C4-2B (cell line): Measurements from ENCODE around the gene PLA2G4D.

Experiments used
- H3K27ac ChIP-seq: fragments of 450-650 bp; 2 replicates; pipeline ENCODE4 v1.5.1; 2017
- CTCF ChIP-seq: fragments of 450-650 bp; conservative IDR thresholded peaks from 2 replicates; pipeline ENCODE4 v1.5.1; 2017; ENCODE audit warnings: mild to moderate bottlenecking
- ZFX ChIP-seq: fragments of 450-650 bp; IDR thresholded peaks from 2 replicates; pipeline ENCODE4 v1.6.1; 2017

PLA2G4D gene

DNA sequence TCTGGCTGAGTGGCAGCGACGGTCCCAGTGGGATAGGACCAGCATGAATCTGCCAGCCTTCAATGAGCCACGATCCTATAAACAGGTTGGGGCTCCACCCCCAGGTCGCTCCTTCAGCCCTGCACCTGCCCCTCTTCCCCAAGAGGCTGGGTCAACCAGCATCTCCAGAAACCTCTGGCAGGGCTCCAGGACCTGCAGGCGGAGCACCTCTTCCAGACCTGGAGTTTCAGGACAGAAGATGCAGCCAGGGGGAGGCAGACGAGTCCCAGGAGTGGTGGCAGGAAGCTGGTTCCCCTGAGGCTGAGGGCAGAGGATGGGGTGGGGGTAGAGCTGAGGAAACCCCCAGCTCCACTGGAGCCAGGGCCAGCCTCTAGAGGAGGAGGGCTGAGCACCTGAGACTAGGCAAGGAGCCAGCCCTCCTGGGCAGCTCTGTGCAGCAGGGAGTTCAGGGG lies at the start of gene PLA2G4D:
TSS of gene PLA2G4D (minus strand) at position 51 of the 452 bp plus-strand sequence. CDS start 103 bp downstream, outside the sequence.
- H3K27ac ChIP-seq, result peak within 1 kb of the TSS; percentile 49
- no peak for TF ChIP-seq ZFX
- TF ChIP-seq CTCF, result no peak; the same call in 1 of the 2 replicates

GRCh38 chr15:42143356-42143755 lies 49.0 kb upstream of the PLA2G4D start:
- TF ChIP-seq ZFX (no peak), CTCF (no peak)
- H3K27ac ChIP-seq, result no peak overlapping the region

GRCh38 chr15:42141795-42142667 lies 47.7 kb upstream of the PLA2G4D start:
- TF ChIP-seq ZFX, result no peak
- TF ChIP-seq CTCF, result no peak
- H3K27ac ChIP-seq, result no peak overlapping the region

GRCh38 chr15:42141246-42141645 lies 46.9 kb upstream of the PLA2G4D start:
- no peak overlapping the region for H3K27ac ChIP-seq
- TF ChIP-seq CTCF (no peak), ZFX (no peak)

GRCh38 chr15:42140383-42141070 lies 46.2 kb upstream of the PLA2G4D start:
- H3K27ac ChIP-seq, result no peak overlapping the region
- no peak for TF ChIP-seq ZFX

- no peak overlapping the region for H3K27ac ChIP-seq
- TF ChIP-seq ZFX (no peak), CTCF (no peak)
These were observed 45.2 kb upstream of the PLA2G4D start for GRCh38 chr15:42139596-42139995.

DNA sequence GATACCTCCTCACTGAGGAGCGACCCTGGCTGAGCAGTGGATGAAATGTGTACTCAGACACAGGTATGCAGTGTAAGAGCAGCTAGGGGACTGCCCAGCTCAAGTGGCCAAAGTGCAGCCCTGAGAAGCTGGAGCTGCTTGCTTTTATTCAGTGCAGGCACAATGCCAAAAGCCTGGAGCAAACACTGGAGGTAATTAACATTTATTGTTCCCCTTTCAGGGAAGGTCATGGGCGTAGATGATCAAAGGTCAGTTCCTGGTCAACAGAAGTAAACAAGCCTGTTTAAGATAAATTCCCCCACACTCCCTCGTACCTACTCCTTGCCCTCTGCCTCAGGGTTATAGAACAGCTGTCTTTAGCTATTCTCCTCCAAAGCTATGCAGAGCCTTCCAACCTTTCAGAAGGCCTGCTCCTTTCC lies 44.6 kb upstream of the PLA2G4D start:
- no peak for TF ChIP-seq ZFX
- no peak for TF ChIP-seq CTCF
- H3K27ac ChIP-seq, result no peak overlapping the region
